Measurements from ENCODE around the gene COX7A2.

GRCh38 chr6:75233092-75233615, 10.4 kb downstream of the COX7A2 start:
- no peak for TF ChIP-seq CTCF (conservative IDR thresholded peaks at IDR 0.05)
- TF ChIP-seq EZH2 (IDR thresholded peaks at IDR 0.05; ENCODE audit: low read depth), result no peak
